DMS 273 (cell line): ENCODE data around the gene MAP7D3.
"Not testable (repeated sequence)": the region's sequence is repeated elsewhere in the genome, so short reads cannot be mapped to it uniquely, and the experiment has no call there.

Experiments
- DNase-seq: peaks from one replicate; lab custom pipeline; 2025; ENCODE audit not compliant: unreplicated experiment; lab: John Stamatoyannopoulos, UW

MAP7D3 gene

GRCh38 chrX:136250191-136251040 lies 784 bp downstream of the MAP7D3 start:
- DNase-seq: peak; percentile 67

DNA sequence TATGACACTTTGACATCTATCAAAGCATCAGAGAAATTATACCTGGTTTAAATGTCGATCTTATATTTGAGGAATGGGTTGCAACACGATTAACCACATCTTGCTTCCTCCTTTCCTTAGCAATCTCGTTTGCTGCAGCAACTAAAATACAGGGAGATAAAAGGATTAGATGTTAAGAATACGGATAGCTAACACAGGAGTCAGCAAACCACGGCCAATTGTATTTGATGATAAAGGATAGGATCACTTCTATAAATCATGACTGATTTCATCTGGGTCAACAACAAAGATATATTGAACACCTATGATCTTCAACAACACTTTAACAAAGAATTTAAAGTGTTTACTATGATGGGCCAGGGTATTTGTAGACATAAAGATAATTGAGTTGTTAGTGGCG lies 5.0 kb downstream of the MAP7D3 start:
- DNase-seq: no peak

GRCh38 chrX:136237849-136238248 lies 13.4 kb downstream of the MAP7D3 start:
- not testable (repeated sequence) for DNase-seq

DNA sequence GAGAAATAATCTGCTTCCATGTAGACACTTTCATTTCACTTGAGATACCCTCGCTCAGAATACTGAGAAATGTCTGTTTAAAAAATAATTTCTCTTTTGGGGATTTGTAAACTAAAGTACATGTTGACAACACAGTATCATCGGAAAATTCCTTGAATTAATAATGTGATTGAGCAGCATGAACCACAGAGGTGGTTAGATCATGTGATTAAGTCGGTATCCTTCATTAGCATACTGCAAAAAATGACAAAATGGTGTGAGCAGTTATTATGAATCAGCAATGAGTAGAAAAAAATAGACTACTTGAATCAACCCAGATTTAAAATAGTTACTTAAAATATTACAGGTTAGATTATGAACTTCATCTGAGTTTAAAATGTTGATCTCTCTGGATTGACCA lies 14.1 kb downstream of the MAP7D3 start:
- DNase-seq: no peak

DNA sequence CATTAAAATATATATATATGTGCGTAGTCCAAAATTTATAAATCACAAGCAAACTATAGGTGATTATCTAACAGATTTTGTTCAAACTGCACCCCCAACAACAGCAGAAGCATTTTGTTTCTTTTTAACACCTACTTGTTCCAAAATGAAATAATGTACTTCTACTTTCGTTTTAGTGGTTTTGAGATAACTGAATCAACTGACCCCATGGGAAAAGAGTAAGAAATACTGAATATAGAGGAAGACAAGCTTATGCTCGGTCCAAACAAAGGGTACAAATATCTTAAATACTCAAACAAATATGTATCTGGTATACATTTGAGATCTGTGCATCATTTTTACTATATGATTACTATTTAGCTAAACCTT lies 22.4 kb downstream of the MAP7D3 start:
- DNase-seq: no peak

DNA sequence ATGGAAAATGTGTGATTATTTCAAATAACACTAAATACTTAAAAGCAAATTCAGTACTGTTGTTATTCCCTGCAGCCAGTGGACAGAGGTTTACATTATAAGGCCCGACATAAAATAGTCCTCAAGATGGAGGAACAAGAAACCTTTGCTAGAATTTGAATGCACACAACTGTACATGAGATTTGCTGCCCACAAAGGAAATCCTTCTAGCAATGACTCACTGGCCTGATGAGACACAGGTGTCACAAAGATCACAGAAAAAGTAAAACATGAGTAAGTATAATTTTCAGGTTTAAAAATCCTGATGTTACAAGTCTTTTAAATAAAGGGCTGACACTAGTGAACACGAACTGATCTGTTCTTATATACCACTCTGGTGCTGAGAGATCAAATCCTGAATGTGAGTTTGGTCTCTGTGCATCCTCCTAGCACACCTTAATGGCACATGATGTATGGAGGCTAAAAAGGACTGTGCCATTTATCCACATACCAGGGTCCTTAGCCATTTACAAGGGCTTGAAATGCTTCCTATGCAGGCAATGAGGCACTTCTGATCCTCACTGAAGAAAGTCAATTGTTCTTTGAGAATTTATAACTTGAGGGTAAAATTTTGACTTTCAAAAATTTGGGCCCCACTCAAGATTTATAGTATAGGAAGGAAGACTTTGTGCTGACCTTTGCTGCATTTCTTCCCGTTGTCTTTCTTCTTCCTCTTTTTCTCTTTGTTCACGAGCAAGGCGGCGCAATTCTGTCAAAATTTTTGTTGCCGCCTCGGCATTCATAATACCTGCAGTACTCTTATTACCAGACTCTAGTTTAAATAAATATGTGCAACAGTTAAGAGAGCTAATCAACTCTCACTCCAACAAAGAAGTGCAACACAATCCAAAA lies 23.0 kb downstream of the MAP7D3 start:
- no peak for DNase-seq

DNA sequence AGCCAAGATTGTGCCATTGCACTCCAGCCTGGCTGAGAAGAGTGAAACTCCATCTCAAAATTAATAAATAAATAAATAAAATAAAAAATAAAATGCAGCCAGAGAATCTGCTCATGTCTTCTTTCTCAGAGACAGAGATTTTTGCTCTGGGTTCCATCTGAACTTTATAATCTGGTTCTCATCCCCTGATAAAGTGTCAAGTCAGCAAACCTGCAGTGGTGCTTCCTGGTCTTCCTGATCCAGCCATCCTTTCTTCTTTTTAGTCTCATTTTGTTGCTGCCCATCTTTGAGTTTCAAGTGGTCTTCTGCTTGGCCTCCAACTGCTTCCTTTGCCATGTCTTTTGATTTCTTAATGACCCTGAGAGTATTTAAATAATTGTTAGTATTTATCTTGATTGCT lies 24.1 kb downstream of the MAP7D3 start:
- no peak for DNase-seq

GRCh38 chrX:136221851-136222513 lies 29.2 kb downstream of the MAP7D3 start:
- DNase-seq: no peak

DNA sequence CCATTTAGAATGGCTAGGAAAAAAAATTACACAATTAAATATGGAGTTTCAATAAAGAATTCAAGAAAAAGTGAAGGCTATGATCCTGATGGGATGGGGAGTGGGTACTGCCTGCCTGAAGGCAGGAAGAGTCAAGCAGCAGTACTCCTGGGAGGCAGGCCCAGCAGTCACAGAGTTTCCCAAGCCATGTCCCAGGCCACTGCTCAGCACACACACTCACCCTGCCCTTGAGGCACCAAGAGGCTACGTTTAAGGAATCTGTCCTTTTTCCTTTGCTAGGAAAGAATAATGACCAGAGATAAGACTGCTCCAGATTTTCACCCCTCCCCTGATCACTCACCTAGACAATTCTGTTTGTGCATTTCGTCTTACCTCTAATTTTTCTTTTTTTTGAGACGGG lies 30.2 kb downstream of the MAP7D3 start:
- no peak for DNase-seq

DNA sequence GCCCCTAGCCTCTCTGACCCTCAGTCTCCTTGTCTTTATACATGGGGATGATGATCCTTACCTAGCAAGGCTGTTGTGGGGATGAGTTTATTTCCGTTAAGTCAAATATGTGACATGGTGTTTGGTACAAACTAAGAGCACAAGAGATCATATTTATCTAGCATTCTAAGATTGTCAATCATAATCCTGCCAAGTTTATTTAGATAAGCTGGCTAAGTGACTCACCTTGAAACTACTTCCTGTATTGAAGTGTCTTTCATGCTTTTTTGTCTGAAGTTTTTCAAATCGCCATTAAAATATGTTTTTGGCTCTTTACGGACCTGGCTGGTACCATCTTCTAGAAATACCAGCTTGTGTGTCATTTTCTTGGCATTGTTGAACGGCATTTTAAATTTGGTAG lies 30.7 kb downstream of the MAP7D3 start:
- no peak for DNase-seq

DNA sequence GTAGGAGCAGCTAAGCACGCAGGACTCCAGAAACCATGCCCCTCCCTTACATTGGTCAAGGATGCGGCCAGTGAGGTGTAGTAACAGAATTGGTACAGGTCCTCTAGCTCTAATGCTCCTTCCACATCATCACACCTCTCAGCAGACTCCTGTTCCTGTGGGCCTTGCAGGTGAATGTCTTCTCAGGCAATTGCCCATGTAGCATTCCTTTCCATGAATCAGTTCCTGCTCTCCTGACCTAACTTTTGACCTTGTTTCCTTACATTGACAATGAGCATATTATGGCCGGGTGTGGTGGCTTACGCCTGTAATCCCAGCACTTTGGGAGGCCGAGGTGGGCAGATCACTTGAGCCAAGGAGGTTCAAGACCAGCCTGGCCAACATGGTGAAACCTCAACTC lies 31.3 kb downstream of the MAP7D3 start:
- DNase-seq: no peak

GRCh38 chrX:136215559-136215958 lies 35.6 kb downstream of the MAP7D3 start:
- no peak for DNase-seq

DNA sequence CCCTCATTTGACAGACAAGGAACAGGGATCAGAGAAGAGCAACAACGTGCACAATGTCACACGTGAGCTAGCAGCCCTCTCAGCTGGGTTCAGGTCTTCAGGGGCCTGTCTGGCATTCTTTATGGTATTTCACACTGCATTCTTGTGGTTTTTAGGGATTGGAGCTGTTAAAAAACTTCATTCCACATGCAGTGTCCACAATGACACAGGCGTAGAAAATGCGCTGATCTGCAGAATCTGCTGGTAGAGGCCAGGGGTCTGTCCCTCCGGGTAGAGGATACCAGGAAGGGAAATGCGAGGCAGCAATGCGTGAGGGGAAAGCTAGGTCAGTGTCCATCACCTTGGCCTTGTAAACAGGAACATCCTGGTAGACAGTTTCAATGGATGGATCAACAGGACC lies 36.6 kb downstream of the MAP7D3 start:
- no peak for DNase-seq

GRCh38 chrX:136212557-136213111 lies 38.6 kb downstream of the MAP7D3 start:
- no peak for DNase-seq

DNA sequence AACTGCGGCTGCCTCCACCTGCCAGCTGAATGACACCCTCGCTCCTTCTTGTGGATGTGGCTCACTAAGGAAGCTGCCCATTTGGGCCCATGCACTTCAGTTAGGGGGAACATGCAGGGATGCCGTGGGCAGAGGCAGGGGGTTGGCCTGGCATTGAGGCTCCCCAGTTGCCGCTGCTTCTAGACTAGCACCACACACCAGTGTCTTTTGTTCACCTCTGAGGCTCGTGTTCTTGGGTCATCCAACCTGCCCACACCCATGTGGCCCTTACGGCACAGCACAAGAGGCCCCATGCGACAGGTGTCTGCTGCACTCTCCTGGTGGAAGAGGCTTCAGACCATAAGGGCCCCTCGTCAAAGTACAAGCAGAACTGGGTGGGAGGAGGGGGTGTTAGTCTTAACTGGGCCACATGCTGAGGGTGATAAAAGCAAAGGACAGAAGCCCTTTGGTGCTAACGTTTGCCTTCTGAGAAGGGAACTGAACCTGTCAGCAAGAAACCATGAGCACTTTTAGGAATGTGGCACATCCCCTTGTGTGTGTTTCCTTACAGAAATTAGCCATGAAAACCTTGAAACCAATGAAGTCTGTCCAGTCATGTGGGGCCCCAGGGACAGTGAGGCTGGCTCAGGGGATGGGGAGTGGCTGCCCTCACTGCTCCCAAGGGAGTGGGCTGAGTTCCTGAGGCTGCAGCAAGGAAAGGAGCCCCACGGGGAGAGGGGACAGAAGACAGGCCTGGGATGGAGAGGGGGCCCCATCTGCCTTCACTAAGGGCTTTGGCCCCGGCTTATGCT lies 39.2 kb downstream of the MAP7D3 start:
- DNase-seq: no peak

DNA sequence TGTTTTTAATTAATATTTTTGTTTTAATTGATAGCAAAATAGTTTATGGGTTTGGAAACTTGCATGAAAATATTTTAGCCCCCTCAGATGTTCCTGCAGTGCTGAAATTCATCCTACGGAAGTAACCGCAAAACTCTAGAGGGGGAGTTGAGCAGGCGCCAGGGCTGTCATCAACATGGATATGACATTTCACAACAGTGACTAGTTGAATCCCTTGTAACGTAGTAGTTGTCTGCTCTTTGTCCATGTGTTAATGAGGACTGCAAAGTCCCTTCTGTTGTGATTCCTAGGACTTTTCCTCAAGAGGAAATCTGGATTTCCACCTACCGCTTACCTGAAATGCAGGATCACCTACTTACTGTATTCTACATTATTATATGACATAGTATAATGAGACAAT lies 40.4 kb downstream of the MAP7D3 start:
- no peak for DNase-seq

GRCh38 chrX:136210243-136210642 lies 41.0 kb downstream of the MAP7D3 start:
- DNase-seq: no peak

- DNase-seq: no peak
Measured at GRCh38 chrX:136209751-136210150, 41.4 kb downstream of the MAP7D3 start.

DNA sequence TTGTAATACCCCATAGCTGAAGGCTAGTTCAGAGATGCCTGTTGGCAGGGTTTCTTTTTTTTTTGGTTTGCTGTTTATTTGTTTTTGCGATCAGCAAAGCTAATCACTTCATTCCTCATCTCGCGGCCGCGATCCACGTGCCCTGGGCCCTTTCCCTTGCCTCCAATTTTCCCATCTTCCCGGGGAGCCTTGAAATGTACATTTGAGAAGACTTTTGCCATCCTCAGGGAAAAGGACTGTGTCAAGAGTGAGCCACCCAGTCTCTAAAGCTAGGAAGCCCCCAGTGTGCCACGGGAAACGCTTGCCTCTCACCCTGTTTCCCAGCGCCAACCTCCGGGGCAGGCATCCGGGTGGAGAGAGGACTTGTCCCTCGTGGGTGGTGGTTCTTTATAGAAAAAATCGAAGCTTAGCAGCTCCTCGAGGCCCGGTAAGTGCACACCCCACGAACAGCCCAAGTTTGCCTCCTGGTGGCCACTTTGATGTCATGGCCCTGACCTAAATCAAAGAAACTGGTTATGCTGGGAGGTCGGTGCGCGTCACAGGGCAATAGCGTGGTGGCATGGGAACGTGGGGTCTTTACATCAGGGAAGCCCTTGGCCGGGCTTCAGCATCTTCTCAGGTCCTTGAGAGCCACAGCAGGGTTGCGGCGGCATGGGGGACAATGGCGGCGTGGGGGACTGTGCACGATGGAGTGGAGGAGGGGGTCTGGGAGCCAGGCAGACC lies 42.0 kb downstream of the MAP7D3 start:
- DNase-seq: peak; percentile 70

GRCh38 chrX:136207546-136207945 lies 43.7 kb downstream of the MAP7D3 start:
- no peak for DNase-seq
